ENCODE data around the gene LPP. TPM values are rescaled to one million over a fixed set of nuclear protein-coding genes. Genes with fewer than 3 reads are reported as not detected.

Gene LPP
- total and polyA plus RNA-seq, 2 of the 4 experiments (the other 2 are of a cell fraction): 16.0 to 130 TPM

DNA sequence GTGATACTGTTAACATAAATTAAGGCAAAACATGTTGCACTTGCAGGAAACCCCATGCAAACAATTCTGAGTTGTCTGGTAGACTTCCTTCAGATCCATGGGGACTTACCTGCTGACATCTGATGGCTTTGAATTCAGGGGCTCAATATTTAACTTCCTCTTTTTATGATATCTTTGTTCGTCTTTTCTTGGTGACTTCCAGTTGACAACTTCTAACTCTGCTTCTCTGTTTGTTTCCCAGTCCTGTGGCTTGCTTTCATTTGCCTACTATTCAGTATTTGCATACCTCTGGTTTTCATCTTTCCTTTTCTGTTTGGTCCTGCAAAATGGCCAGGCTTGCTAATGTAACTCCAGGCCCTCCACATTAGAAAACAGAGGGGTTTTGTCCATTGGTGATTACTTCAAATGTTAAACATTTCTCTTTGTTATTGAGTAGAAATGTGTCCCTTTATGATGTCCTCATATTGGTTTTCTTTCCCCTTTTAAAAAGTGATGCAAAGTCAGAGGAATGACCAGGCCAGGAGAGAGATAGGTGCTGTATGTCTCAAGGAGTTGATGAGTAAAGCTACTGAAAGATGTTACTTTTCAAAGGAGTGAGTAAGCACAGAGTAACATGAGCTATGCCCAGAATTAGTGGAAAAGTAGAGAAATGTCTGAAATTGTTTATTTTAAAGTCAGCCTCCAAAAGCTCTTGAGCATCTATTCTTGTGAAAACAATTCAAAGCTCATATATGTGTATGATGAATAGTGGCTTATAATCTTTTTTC is 335.9 kb downstream of the LPP start:
- POLR2A ChIA-PET (ENCODE audit: unreplicated experiment): no interaction called here
- H3K4me2 ChIP-seq (ENCODE audit: low read depth, low read length): peak overlapping the region; percentile 31; the same call in 1 of the 2 replicates
- TF ChIP-seq BHLHE40 (IDR thresholded peaks at IDR 0.05; ENCODE audit: low read depth, low read length) (no peak), CEBPB (IDR thresholded peaks at IDR 0.05; ENCODE audit: low read depth, low read length) (peak; percentile 84), MAFK (IDR thresholded peaks at IDR 0.05; ENCODE audit: low read depth, low read length) (no peak), FOS (IDR thresholded peaks at IDR 0.05; ENCODE audit: low read depth, low read length) (peak; percentile 70), ELK1 (IDR thresholded peaks at IDR 0.05; ENCODE audit: borderline replicate concordance, low read depth, low read length) (no peak), MXI1 (IDR thresholded peaks at IDR 0.05; ENCODE audit: borderline replicate concordance, low read depth, low read length) (no peak), RFX5 (IDR thresholded peaks at IDR 0.05; ENCODE audit: low read depth, low read length) (no peak), SMC3 (IDR thresholded peaks at IDR 0.05; ENCODE audit: low read depth, low read length) (no peak), RAD21 (IDR thresholded peaks at IDR 0.05; ENCODE audit: low read length) (0 out of 2 replicates have a peak, but pooled peaks have one; percentile 1), MAZ (IDR thresholded peaks at IDR 0.05; ENCODE audit: borderline replicate concordance, low read depth, low read length) (no peak), USF2 (IDR thresholded peaks at IDR 0.05; ENCODE audit: low read depth, low read length) (no peak), RCOR1 (IDR thresholded peaks at IDR 0.05; ENCODE audit: insufficient replicate concordance, low read length) (no peak), CHD1 (IDR thresholded peaks at IDR 0.05; ENCODE audit: low read depth, low read length) (no peak), POLR2A (IDR thresholded peaks at IDR 0.05; ENCODE audit: low read depth, low read length) (no peak), NFE2L2 (IDR thresholded peaks at IDR 0.05; ENCODE audit: low read depth, low read length) (0 out of 2 replicates have a peak, but pooled peaks have one; percentile 12)

More for the DNA sequence above, 335.9 kb downstream of the LPP start:
- H2BK5ac ChIP-seq (ENCODE audit: low read depth, low read length, poor library complexity, severe bottlenecking): peak overlapping the region; percentile 52
- no peak overlapping the region for H3K23ac ChIP-seq (ENCODE audit: low read depth, low read length)
- no peaks in the 10 kb centered on the region for H3K27me3 ChIP-seq (ENCODE audit: control insufficient read depth, insufficient read depth, low read length)
- BruUV-seq (replicated peaks): no TSS peak
- dilution Hi-C loops (cut with HindIII; ENCODE audit: low sequenced_read_pairs, unreplicated experiment): no loop called here
- H3K9me3 ChIP-seq (ENCODE audit: control insufficient read depth, insufficient read depth, low read length): no peaks in the 10 kb centered on the region
- H4K5ac ChIP-seq (ENCODE audit: low read depth, low read length): no peak overlapping the region
- WGBS, 2 experiments (ENCODE audit: extremely low coverage in 2 of 2, insufficient read length in 1 of 2): 100% methylated on average over 1 of the region's 1 CpG; no CpG with 5 or more reads in 1 of the 2 experiments
- no peak overlapping the region for H2AFZ ChIP-seq (replicated peaks; ENCODE audit: low read length, poor library complexity)
- H2BK15ac ChIP-seq (ENCODE audit: low read depth, low read length): no peak overlapping the region
- DNase-seq: peak; percentile 90
- peaks cover 11% of the 10 kb centered on the region for H3K36me3 ChIP-seq (ENCODE audit: control insufficient read depth, insufficient read depth, low read length)
- H3K14ac ChIP-seq (replicated peaks; ENCODE audit: low read depth, low read length): peak overlapping the region; percentile 12; the same call in 1 of the 2 replicates
- in situ Hi-C loops (cut with MboI; ENCODE audit: low sequenced_read_pairs): no loop called here
- no peak overlapping the region for H3K27ac ChIP-seq (ENCODE audit: insufficient read depth, low read length)
- no peak overlapping the region for H2AK9ac ChIP-seq (replicated peaks; ENCODE audit: low read depth, low read length, poor library complexity)
- peak overlapping the region; percentile 4; the same call in 1 of the 2 replicates for H2BK20ac ChIP-seq (ENCODE audit: low read depth, low read length)
- no peak overlapping the region for H4K91ac ChIP-seq (ENCODE audit: insufficient read depth, low read depth, low read length)
- peaks cover 23 to 65% of the 10 kb centered on the region in 2 experiments for H3K79me1 ChIP-seq (ENCODE audit: low read depth in 1 of 2, low read length in 2 of 2)
- H3K9ac ChIP-seq (ENCODE audit: low read depth, low read length): no peak overlapping the region
- peak; percentile 93 for ATAC-seq (ENCODE audit: low read depth)
- H3K9me1 ChIP-seq (ENCODE audit: insufficient read depth, low read length): peaks cover 17% of the 10 kb centered on the region
- H2BK120ac ChIP-seq (ENCODE audit: low read depth, low read length): no peak overlapping the region; the same call in 1 of the 2 replicates
- CTCF ChIA-PET: interaction anchor here (0.6 to 1.1 kb wide), 2 partner anchors 22 to 750 kb away, joined by 4 to 5 read pairs; no protein-coding TSS in a partner anchor
- no peak overlapping the region; the same call in 1 of the 2 replicates for H3K18ac ChIP-seq (ENCODE audit: low read depth, low read length)
- peak overlapping the region in 1 of 2 experiments; percentile 15; a peak in 1 of 4 replicates for H4K8ac ChIP-seq (ENCODE audit: low read depth in 2 of 2, low read length in 2 of 2)
- no peak overlapping the region for H3K4me3 ChIP-seq (ENCODE audit: insufficient read depth, low read depth, low read length)
- H3K56ac ChIP-seq (ENCODE audit: extremely low read depth, insufficient read depth, low read length): peak overlapping the region; percentile 8; the same call in 1 of the 2 replicates
- peaks cover 16% of the 10 kb centered on the region for H3K4me1 ChIP-seq (ENCODE audit: control insufficient read depth, insufficient read depth, low read length)
- intact Hi-C loops (cut with micrococcal nuclease): loop anchor here (5.0 kb wide), 1 partner anchor 748 kb away; no protein-coding TSS in a partner anchor
- peaks cover 32% of the 10 kb centered on the region for H4K20me1 ChIP-seq (ENCODE audit: insufficient read depth, low read length)
- H3K4ac ChIP-seq (ENCODE audit: low read depth, low read length): peak overlapping the region; percentile 22; the same call in 1 of the 2 replicates
- H2AK5ac ChIP-seq (ENCODE audit: low read depth, low read length): no peak overlapping the region
